GM12864 (cell line): ENCODE data around the gene NELFCD.

Experiments used
- DNase-seq: peaks from one replicate; pipeline ENCODE4 v3.0.0-alpha.2; 2011; ENCODE audit warnings: low read depth
- H3K4me3 ChIP-seq: 2 replicates; pipeline ENCODE4 v1.5.1; 2011; ENCODE audit warnings: mild to moderate bottlenecking, low read depth, low read length, control low read depth
- TF ChIP-seq, protein P1 (sequence below): IDR thresholded peaks from 2 replicates; pipeline ENCODE4 v1.5.1; 2011; ENCODE audit warnings: low read depth, mild to moderate bottlenecking, moderate library complexity, low read length, control low read depth, inconsistent platforms; ENCODE audit errors: missing control alignments

NELFCD gene

DNA sequence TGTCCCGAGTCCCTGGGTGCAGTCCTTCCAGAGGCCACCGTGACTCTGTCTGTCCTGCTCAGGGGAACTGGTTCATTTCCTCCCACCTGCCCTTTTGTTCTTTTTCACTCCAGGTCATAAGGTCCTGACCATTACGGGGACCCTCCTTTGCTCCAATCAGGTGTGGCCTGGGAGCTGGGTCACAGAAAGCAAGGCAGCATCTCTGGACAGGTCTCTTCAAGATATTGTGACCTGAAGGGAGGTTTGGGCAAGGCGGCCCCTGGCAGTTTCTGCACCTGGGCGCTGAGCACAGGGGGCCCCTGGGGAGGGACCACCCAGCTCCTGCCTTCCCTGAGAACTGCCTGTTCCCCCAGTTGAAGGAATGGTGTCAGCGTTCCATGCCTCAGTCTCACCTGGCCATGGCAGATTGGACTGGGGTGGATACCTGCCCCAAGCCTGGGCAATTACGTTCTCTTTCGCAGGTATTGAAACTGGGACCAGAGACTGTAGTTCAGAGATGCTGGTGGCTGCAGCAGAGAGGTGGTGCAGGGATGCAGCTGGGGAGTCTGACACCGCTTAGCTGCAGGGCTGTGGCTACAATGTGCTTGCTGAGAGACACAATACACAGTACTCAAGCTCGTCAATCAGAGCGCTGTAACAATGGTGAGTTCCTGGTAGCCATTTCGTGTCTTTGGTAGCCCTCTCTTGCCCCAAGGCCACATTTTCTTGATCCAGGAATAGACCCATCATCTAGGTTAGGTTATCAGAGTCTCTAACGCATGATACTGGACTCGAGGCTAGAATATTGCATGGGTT, 15.6 kb upstream of the NELFCD start:
- TF ChIP-seq, protein P1, sequence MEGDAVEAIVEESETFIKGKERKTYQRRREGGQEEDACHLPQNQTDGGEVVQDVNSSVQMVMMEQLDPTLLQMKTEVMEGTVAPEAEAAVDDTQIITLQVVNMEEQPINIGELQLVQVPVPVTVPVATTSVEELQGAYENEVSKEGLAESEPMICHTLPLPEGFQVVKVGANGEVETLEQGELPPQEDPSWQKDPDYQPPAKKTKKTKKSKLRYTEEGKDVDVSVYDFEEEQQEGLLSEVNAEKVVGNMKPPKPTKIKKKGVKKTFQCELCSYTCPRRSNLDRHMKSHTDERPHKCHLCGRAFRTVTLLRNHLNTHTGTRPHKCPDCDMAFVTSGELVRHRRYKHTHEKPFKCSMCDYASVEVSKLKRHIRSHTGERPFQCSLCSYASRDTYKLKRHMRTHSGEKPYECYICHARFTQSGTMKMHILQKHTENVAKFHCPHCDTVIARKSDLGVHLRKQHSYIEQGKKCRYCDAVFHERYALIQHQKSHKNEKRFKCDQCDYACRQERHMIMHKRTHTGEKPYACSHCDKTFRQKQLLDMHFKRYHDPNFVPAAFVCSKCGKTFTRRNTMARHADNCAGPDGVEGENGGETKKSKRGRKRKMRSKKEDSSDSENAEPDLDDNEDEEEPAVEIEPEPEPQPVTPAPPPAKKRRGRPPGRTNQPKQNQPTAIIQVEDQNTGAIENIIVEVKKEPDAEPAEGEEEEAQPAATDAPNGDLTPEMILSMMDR: no peak
- no peak for DNase-seq

DNA sequence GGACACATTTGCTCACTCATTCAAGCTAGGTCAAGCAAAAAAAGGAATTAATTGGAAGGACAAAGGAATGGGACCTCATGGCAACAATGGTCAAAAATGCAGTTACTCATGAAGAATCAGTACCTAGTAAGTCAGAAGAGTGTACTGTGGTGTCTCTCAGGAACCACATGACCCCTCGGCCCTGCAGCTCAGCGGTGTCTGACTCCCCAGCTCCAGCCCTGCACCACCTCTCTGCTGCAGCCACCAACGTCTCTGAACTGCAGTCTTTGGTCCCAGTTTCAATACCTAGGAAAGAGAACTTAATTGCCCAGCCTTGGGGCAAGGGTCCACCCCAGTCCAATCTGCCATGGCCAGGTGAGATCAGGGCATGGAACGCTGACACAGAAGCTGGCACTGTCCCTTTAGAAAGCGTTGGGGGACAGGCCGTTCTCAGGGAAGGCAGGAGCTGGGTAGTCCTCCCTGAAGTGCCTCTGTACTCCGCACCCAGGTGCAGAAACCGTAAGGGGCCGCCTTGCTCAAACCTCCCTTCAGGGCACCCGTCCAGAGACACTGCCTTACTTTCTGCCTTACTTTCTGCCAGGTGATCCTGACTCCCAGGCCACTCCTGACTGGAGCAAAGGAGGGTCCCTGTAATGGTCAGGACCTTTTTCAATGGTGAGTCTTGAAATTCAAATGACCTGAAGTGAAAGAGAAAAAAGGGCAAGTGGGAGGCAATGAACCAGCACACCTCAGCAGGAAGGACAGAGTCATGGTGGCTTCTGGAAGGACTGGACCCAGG, 13.2 kb upstream of the NELFCD start:
- H3K4me3 ChIP-seq: no peak overlapping the region
- DNase-seq: no peak
- TF ChIP-seq, protein P1: no peak

More for the DNA sequence above, 15.6 kb upstream of the NELFCD start:
- H3K4me3 ChIP-seq: no peak overlapping the region

DNA sequence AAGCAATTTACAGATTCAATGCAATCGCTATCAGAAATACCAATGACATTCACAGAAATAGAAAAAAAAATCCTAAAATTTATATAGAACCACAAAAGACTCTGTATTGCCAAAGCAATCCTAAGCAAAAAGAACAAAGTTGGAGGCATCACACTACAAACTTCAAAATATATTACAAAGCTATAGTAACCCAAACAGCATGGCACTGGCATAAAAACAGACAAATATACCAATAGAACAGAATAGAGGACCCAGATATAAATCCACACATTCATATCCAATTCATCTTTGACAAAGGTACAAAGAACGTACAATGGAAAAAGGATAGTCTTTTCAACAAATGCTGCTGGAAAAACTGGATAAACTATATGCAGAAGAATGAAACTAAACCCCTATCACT, 11.6 kb upstream of the NELFCD start:
- H3K4me3 ChIP-seq: no peak overlapping the region
- TF ChIP-seq, protein P1: no peak
- no peak for DNase-seq

DNA sequence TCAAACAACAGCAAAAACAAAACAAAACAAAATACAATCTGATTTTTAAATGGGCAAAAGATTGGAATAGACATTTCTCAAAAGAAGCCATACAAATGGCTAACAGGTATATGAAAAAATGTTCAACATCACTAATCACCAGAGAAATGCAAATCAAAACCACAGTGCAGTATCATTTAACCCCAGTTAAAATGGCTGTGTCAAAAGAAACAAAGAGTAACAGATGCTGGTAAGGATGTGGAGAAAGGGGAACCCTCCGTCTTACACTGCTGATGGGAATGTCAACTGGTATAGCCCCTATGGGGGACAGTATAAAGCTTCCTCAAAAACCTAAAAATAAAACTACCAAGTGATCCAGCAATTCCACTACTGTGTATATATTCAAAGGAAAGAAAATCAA, 10.9 kb upstream of the NELFCD start:
- DNase-seq: no peak
- H3K4me3 ChIP-seq: no peak overlapping the region
- TF ChIP-seq, protein P1: no peak

DNA sequence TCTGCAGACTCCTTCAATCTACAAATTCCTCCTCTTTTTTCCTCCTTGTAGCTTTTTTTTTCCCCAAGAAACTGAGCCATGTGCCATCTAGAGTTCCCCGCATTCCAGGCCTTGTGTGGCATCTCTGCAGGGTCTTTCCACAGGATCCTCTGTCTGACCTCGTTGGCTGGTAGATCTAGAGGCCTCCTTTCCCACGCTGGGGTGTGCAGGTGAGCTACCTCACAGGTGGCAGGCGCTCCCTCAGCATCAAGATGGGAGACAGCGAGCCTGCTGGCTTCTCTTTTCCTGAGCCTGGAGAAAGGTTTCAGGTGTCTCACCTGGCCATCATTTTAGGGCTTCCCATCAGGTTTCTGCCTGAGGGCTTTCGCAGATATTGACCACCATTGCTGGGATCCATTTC, 9.6 kb upstream of the NELFCD start:
- TF ChIP-seq, protein P1: no peak
- DNase-seq: no peak

DNA sequence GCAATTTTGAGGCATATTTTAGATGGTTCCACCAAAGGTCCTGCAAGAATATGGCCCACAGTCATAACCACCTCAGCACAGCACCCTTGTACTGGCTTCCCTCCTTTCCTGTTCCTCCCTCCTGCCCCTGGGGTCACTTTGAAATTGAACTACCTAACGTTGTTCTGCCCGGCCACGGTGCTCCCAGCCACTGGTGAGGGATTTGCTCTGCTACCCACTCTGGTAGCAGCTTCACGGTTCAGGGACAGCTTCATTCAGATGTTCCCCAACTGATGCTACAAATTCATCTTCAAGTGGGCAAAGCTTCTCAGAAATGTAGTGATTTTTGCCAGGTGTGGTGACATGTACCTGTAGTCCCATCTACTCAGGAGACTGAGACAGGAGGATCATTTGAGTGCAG, 7.9 kb upstream of the NELFCD start:
- DNase-seq: no peak
- TF ChIP-seq, protein P1: no peak
- H3K4me3 ChIP-seq: no peak overlapping the region

More for the DNA sequence above, 9.6 kb upstream of the NELFCD start:
- H3K4me3 ChIP-seq: no peak overlapping the region
